Right lobe of liver (tissue), 4 donors: ENCODE data around the gene ZNF521.

Experiments
- POLR2A ChIP-seq: fragments of 450-650 bp; IDR thresholded peaks from one replicate; pipeline ENCODE4 v1.6.1; 2017; ENCODE audit warnings: antibody characterized with exemption, mild to moderate bottlenecking
- TF ChIP-seq, protein P1 (sequence below), 4 donors: fragments of 200-600 bp in 3 of 4; fragments of 450-650 bp in 1 of 4; IDR thresholded peaks; one replicate each; pipeline versions ENCODE4 v1.5.1 to v1.8.0; 2016 to 2022; ENCODE audit warnings: antibody characterized with exemption in 4 of 4, mild to moderate bottlenecking in 2 of 4
- donor health status: DM: no; HTN: no; CAD: no.
- donor health status: DM: no; HTN: no; CAD: no.
- donor health status: DM: no; HTN: yes; CAD: no.

GRCh38 chr18:25177631-25178030, 174.3 kb downstream of the ZNF521 start:
- TF ChIP-seq POLR2A = no peak
- TF ChIP-seq, protein P1, sequence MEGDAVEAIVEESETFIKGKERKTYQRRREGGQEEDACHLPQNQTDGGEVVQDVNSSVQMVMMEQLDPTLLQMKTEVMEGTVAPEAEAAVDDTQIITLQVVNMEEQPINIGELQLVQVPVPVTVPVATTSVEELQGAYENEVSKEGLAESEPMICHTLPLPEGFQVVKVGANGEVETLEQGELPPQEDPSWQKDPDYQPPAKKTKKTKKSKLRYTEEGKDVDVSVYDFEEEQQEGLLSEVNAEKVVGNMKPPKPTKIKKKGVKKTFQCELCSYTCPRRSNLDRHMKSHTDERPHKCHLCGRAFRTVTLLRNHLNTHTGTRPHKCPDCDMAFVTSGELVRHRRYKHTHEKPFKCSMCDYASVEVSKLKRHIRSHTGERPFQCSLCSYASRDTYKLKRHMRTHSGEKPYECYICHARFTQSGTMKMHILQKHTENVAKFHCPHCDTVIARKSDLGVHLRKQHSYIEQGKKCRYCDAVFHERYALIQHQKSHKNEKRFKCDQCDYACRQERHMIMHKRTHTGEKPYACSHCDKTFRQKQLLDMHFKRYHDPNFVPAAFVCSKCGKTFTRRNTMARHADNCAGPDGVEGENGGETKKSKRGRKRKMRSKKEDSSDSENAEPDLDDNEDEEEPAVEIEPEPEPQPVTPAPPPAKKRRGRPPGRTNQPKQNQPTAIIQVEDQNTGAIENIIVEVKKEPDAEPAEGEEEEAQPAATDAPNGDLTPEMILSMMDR (IDR thresholded peaks at IDR 0.05) = no peak
